Measurements from ENCODE around the gene ERF. TPM values are rescaled to one million over a fixed set of nuclear protein-coding genes. Genes with fewer than 3 reads are reported as not detected.

The ERF gene
- polyA plus RNA-seq, 1 of the 3 experiments (the other 2 are of a cell fraction), result 89.6 TPM

DNA sequence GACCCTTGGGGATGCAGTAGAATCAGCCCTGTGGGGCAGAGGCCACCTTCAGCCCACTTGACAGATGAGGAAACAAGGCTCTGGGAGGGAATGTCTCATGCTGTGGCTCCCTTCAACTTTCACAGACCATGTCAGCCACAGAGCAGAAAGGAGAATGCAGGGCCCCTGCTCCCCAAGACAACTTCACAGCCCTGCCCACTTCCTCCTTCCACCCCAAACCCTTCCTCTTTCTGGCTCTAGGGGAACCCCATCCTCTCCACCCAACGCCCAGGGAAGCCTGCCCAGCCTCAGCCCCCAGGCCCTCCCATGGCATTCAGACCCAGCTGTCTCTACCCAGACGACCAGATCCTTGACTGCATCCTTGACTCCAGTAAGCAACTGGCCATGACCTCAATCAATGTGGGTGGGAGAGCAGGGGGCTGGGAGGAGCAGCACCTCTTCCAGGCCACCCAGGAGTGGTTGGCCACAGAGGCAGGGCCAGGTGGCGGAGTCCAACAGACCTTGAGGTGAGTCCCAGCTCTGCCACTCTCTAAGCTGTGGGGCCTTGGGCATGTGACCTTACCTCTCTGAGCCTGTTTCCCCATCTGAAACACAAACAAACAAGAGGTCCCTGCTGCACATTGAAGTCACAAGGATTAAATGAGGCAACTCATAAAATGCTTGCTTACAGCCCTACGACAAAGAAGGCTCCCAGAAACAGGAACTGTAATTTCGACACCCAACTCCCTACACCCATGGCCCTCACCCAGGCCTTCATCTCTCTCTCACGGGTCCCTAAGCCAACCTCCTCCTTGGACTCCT, 53.2 kb downstream of the ERF start:
- Histone ChIP-seq H4K20me1 (ENCODE audit: insufficient read depth) (0 out of 2 replicates have a peak, but pooled peaks cover 4% of the 10 kb centered on the region), H3K9ac (no peak overlapping the region), H3K27ac (ENCODE audit: low read depth in 2 of 2, low read length in 1 of 2) (no peak overlapping the region), H3K36me3 (replicated peaks in 1 of 2; ENCODE audit: control insufficient read depth in 1 of 2, insufficient read depth in 2 of 2, low read length in 1 of 2) (peaks cover 0 to 55% of the 10 kb centered on the region in 2 experiments), H3K9me2 (no peaks in the 10 kb centered on the region), H3K4me3 (ENCODE audit: low read depth in 2 of 2, low read length in 1 of 2) (no peak overlapping the region), H3K27me3 (ENCODE audit: insufficient read depth) (no peaks in the 10 kb centered on the region), H3K9me3 (no peaks in the 10 kb centered on the region), H2AFZ (ENCODE audit: low read depth) (no peak overlapping the region), H3K4me1 (ENCODE audit: control insufficient read depth in 1 of 2, insufficient read depth in 2 of 2, low read depth in 1 of 2, low read length in 1 of 2) (peaks cover 0 to 3% of the 10 kb centered on the region in 2 experiments; a peak in 2 of 4 replicates), H3F3A (replicated peaks; ENCODE audit: insufficient read depth) (no peaks in the 10 kb centered on the region), H3K79me2 (ENCODE audit: insufficient read depth) (peaks cover 14% of the 10 kb centered on the region), H3K4me2 (no peak overlapping the region)
- 86% methylated on average over 6 of the region's 6 CpGs for WGBS (ENCODE audit: low lambda C conversion rate)
- no peak for DNase-seq
- TF ChIP-seq SMC3 (IDR thresholded peaks at IDR 0.05; ENCODE audit: low read depth, low read length) (no peak), RCOR1 (IDR thresholded peaks at IDR 0.05; ENCODE audit: low read length) (no peak), CTCF (IDR thresholded peaks at IDR 0.05) (no peak), RAD21 (IDR thresholded peaks at IDR 0.05; ENCODE audit: low read length) (no peak)
- CTCF ChIA-PET, result interaction anchor here (0.7 to 1.4 kb wide), 2 partner anchors 69 to 311 kb away, joined by 3 read pairs; no protein-coding TSS in a partner anchor
- POLR2A ChIA-PET, result no interaction called here

DNA sequence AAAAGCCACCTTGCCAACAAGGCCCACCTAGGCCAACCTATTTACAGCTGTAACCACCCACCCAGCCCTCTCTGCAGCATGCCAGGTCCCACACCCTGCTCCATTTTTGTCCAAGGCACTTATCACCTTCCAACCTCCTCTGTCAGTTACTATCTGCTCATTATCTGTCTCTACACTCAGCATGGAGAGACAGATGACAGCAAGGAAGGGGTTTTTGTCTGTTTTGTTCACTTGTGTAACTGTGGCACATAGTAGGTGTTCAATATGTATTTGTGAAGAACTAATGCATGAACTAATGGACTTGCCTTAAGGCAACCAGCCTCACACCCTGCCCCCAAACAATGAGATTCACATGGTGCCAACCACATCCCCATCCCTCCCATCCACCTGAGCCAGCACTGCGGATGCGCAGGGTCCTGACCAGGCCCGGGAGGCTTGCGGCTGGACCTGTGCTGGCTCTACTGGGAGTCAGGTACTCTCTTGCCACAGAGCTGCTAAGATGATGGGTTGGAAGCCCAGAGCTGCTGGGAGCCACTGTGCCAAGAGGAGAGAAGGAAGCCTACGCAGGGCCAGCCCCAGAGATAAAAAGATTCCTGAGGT, 54.7 kb downstream of the ERF start:
- 83% methylated on average over 3 of the region's 5 CpGs for WGBS (ENCODE audit: low lambda C conversion rate)
- ChIA-PET POLR2A (no interaction called here), CTCF (interaction anchor here (1.4 kb wide), 1 partner anchor 67 kb away, joined by 3 read pairs; no protein-coding TSS in a partner anchor)
- DNase-seq, result no peak
- H3K27ac ChIP-seq (ENCODE audit: low read depth in 2 of 2, low read length in 1 of 2), result no peak overlapping the region
- no peak overlapping the region for H3K4me2 ChIP-seq
- TF ChIP-seq FOXJ3 (CRISPR knock-in tag; IDR thresholded peaks at IDR 0.05) (no peak), PBX3 (IDR thresholded peaks at IDR 0.05) (no peak), YY1 (IDR thresholded peaks at IDR 0.05; ENCODE audit: low read depth) (no peak), USF2 (IDR thresholded peaks at IDR 0.05; ENCODE audit: borderline replicate concordance, low read depth, low read length) (no peak), FOSL2 (IDR thresholded peaks at IDR 0.05; ENCODE audit: borderline replicate concordance, low read depth) (no peak)
- TF ChIP-seq, protein P1, sequence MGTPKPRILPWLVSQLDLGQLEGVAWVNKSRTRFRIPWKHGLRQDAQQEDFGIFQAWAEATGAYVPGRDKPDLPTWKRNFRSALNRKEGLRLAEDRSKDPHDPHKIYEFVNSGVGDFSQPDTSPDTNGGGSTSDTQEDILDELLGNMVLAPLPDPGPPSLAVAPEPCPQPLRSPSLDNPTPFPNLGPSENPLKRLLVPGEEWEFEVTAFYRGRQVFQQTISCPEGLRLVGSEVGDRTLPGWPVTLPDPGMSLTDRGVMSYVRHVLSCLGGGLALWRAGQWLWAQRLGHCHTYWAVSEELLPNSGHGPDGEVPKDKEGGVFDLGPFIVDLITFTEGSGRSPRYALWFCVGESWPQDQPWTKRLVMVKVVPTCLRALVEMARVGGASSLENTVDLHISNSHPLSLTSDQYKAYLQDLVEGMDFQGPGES (IDR thresholded peaks at IDR 0.05; ENCODE audit: low read depth, low read length), result no peak
- 0 out of 2 replicates have a peak, but pooled peaks cover 4% of the 10 kb centered on the region for H4K20me1 ChIP-seq (ENCODE audit: insufficient read depth)
- no peaks in the 10 kb centered on the region for H3K9me2 ChIP-seq
- H3K36me3 ChIP-seq (replicated peaks in 1 of 2; ENCODE audit: control insufficient read depth in 1 of 2, insufficient read depth in 2 of 2, low read length in 1 of 2), result peaks cover 0 to 48% of the 10 kb centered on the region in 2 experiments
- H2AFZ ChIP-seq (ENCODE audit: low read depth), result no peak overlapping the region
- no peaks in the 10 kb centered on the region for H3K4me1 ChIP-seq (ENCODE audit: control insufficient read depth in 1 of 2, insufficient read depth in 2 of 2, low read depth in 1 of 2, low read length in 1 of 2)
- H3F3A ChIP-seq (replicated peaks; ENCODE audit: insufficient read depth), result no peaks in the 10 kb centered on the region
- no peaks in the 10 kb centered on the region for H3K9me3 ChIP-seq
- no peak overlapping the region for H3K4me3 ChIP-seq (ENCODE audit: low read depth in 2 of 2, low read length in 1 of 2)
- no peak overlapping the region for H3K9ac ChIP-seq
- peaks cover 4% of the 10 kb centered on the region for H3K79me2 ChIP-seq (ENCODE audit: insufficient read depth)
- no peaks in the 10 kb centered on the region for H3K27me3 ChIP-seq (ENCODE audit: insufficient read depth)

Measured in SK-N-SH (cell line).